HG02798 (cell line): Measurements from ENCODE around the gene PREPL.
"Not testable (repeated sequence)": the region's sequence is repeated elsewhere in the genome, so short reads cannot be mapped to it uniquely, and the experiment has no call there.

Experiments used
- ATAC-seq: cut with Tn5 transposase; IDR thresholded peaks from one replicate; pipeline ENCODE4 v1.9.1; 2021; ENCODE audit warnings: mild to moderate bottlenecking; ENCODE audit not compliant: unreplicated experiment, poor library complexity

The PREPL gene

GRCh38 chr2:44349506-44349905 lies 11.8 kb downstream of the PREPL start:
- ATAC-seq = no peak

DNA sequence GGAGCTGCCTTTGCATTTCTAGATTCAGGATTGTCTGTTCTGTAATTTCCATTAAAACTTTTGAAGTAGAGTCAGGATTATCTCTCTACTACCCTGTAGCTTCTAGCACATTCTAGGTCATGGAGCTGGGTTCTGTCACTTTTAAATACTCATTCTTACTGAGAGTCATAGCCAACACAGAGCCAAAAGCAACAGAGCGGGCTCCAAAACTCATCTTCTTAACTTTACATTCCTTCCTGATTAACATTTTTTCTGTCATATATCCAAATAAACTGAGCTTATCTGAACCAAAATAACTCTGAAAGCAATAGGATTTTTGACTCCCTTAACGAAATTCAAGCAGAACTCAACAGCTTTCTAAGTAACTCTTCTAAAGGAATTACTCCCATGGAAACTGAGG lies 12.9 kb downstream of the PREPL start:
- ATAC-seq = no peak

- no peak for ATAC-seq
These were observed 13.8 kb downstream of the PREPL start for GRCh38 chr2:44347526-44347925.

GRCh38 chr2:44342854-44343253 lies 18.4 kb downstream of the PREPL start:
- ATAC-seq = no peak

DNA sequence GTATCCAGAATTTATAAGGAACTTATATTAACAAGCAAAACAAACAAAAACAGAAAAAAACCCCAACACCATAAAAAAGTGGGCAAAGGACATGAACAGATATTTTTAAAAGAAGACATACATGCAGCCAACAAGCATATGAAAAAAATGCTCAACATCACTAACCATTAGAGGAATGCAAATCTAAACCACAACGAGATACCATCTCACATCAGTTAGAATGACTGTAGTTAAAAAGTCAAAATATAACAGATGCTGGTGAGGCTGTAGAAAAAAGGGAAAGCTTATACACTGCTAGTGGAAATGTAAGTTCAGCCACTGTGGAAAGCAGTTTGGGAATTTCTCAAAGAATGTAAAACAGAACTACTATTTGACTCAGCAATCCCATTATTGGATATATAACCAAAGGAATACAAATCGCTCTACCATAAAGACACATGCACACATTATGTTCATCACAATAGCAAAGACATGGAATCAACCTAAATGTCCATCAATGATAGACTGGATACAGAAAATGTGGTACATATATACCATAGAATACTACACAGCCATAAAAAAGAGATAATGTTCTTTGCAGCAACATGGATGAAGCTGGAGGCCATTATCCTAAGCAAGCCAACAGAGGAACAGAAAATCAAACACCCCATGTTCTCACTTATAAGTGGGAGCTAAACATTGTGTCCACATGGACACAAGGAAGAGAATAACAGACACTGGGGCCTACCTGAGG lies 25.3 kb downstream of the PREPL start:
- ATAC-seq = no peak

GRCh38 chr2:44333994-44334393 lies 27.3 kb downstream of the PREPL start:
- ATAC-seq = no peak

DNA sequence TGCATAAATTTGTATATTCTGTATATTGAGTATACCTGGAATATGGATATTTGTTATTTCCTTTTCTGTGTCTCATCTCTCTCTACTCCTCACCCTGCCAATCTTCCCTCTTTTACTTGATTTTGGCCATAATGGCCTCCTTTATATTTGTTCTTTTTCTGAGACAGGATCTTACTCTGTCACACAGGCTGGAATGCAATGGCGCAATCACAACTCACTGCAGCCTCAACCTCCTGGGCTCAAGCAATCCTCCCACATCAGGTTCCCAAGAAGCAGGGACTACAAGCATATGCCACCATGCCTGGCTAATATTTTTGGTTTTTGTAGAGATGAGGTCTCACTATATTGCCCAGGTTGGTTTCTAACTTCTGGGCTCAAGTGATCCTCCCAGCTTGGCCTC lies 30.5 kb downstream of the PREPL start:
- no peak for ATAC-seq

DNA sequence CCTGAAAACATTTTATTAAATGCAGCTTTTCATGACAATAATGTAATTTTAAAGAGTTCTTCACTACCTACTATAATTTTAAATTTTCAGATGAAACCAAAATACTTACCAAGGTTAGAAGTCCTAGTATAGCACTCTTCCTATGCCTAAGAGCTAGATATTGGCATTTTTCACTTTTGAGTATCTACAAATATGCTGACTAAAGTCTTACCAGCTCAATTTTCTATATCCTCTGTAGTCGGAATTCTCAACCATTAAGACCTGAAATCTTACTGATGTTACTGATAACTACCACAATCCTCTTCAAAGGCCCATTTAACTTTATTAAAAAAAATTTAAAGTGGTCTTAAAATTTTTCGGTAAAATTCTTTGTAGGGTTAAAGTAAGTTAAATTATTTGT lies 32.0 kb downstream of the PREPL start:
- no peak for ATAC-seq

DNA sequence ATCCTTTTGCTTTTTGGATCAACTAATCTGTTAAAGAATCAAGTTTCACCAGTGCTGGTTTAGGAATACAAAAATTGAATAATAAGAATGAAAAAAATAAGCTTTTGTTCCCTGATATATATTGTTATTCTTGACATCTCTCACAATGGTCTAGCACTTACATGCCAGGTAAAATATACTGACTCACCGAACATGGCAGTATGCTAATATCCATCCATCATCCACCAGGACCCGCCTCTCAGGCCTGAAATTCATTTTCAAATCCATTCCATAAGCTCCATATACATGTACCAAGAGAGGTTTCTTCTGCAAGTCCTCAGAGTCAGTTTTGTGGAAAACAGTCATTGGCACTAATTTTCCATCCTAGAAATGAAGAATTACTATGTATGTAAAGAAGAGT lies 32.5 kb downstream of the PREPL start:
- no peak for ATAC-seq

DNA sequence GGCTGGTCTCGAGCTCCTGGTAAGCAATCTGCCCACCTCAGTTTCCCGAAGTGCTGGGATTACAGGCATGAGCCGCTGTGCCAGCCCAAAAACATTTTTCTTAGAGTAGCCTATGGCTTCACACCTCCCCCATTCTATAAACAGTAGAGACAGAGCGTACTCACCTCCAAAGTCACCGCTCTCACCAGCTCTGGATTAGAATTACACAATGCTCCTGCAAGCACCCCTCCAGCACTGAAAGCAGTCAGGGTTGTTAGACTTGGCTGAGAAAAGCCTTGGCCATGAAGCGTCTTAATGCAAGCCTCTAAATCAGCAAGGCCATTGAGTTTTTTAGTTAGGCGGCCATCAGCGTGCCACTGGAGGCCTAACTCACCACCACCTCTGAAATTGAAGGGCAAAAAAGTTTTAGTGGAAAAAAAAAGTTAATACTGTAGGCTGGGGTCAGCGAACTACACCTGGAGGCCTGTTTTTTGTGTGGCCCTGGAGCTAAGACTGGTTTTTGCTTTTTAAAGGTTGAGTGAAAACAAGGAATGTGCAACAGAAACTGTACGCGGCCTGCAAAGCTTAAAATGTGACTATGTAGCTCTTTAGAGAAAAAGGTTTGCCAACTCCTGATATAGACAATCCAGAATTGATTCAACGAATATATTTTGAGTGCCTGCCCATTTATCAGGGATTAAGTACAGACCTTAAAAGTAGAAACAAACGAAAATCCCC lies 34.6 kb downstream of the PREPL start:
- no peak for ATAC-seq

DNA sequence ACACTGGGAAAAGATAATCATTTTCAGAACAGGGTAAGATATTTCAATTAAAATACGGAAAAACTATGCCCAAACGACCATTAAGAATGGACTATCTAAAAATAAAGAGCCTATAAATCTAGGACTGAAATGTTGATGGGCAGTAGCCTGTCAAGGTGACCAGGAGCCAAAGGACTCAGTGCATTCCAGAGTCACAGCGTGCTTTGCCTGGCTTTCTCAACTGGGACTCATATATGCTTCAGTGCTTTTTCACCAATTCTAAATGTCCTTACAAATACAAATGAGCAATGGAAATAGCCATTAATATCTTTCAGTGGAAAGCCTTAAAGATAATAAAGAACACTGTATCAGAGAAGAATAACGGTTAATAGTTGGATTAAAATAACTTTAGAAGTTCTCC lies 35.4 kb downstream of the PREPL start:
- ATAC-seq = no peak

DNA sequence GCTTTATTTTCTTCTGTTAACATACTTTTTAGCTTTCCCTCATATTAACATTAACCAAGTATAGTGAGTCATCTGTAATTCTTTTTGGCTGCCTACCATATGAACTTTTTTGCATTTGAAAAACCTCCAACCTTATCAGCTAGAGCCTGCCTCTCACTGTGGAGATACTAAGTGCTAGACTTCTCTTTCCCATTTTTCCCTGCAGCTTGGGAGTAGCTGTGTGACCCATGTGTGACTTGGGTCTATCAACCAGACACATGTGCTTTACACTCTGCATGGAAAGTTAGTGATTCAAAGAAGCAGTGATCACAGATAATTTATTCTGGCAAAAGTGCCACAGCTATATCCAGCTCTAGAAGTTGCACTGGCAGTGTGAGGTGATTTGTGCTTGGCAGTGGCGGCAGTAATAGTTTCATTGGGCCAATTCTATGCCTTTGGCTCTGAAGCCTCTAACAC lies 36.3 kb downstream of the PREPL start:
- no peak for ATAC-seq

GRCh38 chr2:44321360-44321759 lies 39.9 kb downstream of the PREPL start:
- no peak for ATAC-seq

GRCh38 chr2:44320832-44321231 lies 40.5 kb downstream of the PREPL start:
- no peak for ATAC-seq

DNA sequence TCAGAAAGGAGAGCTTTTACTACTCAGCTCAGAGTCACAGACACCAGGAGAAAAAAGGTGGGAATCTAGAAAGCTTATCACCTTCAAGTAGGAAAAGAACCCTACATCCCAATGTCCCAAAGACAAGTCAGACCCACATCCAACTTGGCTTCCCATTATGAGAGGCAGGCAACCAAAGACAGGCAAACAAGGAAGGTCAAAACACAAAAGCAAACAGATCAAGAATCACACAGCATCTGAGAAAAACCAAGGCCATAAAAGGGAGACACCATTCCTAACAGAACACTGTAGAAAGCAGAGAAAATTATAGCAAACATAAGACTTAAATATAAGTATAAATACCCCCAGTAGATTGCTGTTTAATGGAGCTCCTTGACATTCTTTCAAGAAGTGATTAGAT lies 45.3 kb downstream of the PREPL start:
- ATAC-seq = no peak

GRCh38 chr2:44314362-44314761 lies 46.9 kb downstream of the PREPL start:
- no peak for ATAC-seq

DNA sequence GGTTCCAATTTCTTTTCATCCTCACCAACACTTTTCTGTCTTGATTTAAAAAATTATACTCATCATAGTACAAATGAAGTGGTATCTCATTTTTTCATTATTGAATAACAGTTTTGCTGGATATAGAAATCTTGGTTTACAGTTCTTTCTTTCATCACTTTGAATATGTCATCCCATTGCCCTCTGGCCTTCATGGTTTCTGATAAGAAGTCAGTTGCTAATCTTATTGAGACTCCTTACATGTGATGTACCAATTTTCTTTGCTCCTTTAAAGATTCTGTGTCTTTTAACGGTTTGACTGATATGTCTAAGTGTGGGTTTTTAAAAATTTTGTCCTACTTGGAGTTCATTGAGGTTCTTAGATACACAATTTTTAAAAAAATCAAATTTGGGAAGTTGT lies 51.0 kb downstream of the PREPL start:
- no peak for ATAC-seq

GRCh38 chr2:44305882-44306281 lies 55.4 kb downstream of the PREPL start:
- no peak for ATAC-seq

DNA sequence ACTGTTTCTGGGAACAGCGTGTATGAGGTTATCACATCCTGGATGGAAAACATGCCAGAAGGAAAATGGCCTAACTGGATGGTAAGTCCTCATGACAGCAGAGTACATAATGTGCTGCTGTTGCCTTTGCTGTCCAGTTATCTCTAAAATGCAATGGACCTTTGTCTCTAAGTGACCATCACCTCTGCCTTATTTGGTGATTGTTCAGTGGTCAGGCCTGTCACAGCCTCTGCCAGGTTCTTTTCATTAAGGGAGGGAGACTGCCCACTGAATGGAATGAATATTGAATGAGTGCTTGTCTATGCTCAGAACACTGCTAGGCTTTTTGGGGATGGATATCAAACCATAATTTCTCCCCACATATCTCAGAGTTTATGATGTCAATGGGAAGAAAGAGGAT lies 57.0 kb downstream of the PREPL start:
- no peak for ATAC-seq

GRCh38 chr2:44303766-44304165 lies 57.5 kb downstream of the PREPL start:
- not testable (repeated sequence) for ATAC-seq

DNA sequence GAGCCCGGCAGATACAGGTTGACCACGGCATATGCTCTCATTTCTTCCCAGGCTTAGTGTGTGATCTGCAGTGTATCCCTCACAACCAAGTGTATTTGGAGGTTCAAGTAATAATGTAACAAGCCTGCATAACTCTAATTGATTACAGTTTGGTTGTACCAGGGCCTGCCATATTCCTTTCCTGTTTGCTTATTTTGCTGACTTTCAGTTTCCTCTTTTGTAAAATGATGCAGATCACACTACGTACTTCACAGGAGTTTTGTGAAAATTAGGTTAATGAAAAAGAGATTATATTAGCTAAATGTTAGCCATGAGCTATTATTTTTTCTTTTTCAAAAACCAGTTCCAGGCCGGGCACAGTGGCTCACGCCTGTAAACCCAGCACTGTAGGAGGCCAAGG lies 60.2 kb downstream of the PREPL start:
- no peak for ATAC-seq

GRCh38 chr2:44299635-44300034 lies 61.7 kb downstream of the PREPL start:
- no peak for ATAC-seq
